Chondrocyte (in vitro differentiated cells): Measurements from ENCODE around the gene CACNA1C. TPM values are rescaled to one million over a fixed set of nuclear protein-coding genes. Genes with fewer than 3 reads are reported as not detected.

Experiments used
- DNase-seq: peaks from one replicate; pipeline ENCODE4 v3.0.0; 2021; ENCODE audit warnings: mixed read lengths, low spot score
- H3K27ac Mint-ChIP-seq: one replicate; pipeline ENCODE4 v1.8.0; 2021; ENCODE audit warnings: mild to moderate bottlenecking, moderate library complexity, mixed read lengths; ENCODE audit not compliant: unreplicated experiment
- H3K27me3 Mint-ChIP-seq: 2 replicates; pipeline ENCODE4 v1.8.0; 2021; ENCODE audit warnings: low read depth, mixed read lengths
- H3K36me3 Mint-ChIP-seq: 2 replicates; pipeline ENCODE4 v1.8.0; 2021; ENCODE audit warnings: low read depth, mixed read lengths
- H3K4me1 Mint-ChIP-seq: 2 replicates; pipeline ENCODE4 v1.8.0; 2021; ENCODE audit warnings: low read depth, mild to moderate bottlenecking, mixed read lengths
- H3K4me3 Mint-ChIP-seq: one replicate; pipeline ENCODE4 v1.8.0; 2021; ENCODE audit warnings: mild to moderate bottlenecking, moderate library complexity, mixed read lengths; ENCODE audit not compliant: unreplicated experiment
- H3K9me3 Mint-ChIP-seq: 2 replicates; pipeline ENCODE4 v1.8.0; 2021; ENCODE audit warnings: low read depth, mixed read lengths
- total RNA-seq: library from RNA; stranded (reverse); gene quantifications from 3 replicates; pipeline ENCODE4 v1.2.1, GENCODE V29; 2021
- TF ChIP-seq, protein P1 (sequence below): fragments of 200-600 bp; sonication (generic); IDR thresholded peaks from 2 replicates; pipeline ENCODE4 v1.5.0; 2021; ENCODE audit warnings: antibody characterized with exemption, mild to moderate bottlenecking, moderate library complexity

Gene CACNA1C
- total RNA-seq, 1 donor from 2014 or later = 27.0 TPM

- no peaks in the 10 kb centered on the region for H3K9me3 Mint-ChIP-seq
- peaks cover 52% of the 10 kb centered on the region for H3K36me3 Mint-ChIP-seq
- no peaks in the 10 kb centered on the region for H3K27me3 Mint-ChIP-seq
- no peaks in the 10 kb centered on the region for H3K4me1 Mint-ChIP-seq
- no peak for DNase-seq
- no peak overlapping the region for H3K27ac Mint-ChIP-seq
- H3K4me3 Mint-ChIP-seq = no peak overlapping the region
- TF ChIP-seq, protein P1, sequence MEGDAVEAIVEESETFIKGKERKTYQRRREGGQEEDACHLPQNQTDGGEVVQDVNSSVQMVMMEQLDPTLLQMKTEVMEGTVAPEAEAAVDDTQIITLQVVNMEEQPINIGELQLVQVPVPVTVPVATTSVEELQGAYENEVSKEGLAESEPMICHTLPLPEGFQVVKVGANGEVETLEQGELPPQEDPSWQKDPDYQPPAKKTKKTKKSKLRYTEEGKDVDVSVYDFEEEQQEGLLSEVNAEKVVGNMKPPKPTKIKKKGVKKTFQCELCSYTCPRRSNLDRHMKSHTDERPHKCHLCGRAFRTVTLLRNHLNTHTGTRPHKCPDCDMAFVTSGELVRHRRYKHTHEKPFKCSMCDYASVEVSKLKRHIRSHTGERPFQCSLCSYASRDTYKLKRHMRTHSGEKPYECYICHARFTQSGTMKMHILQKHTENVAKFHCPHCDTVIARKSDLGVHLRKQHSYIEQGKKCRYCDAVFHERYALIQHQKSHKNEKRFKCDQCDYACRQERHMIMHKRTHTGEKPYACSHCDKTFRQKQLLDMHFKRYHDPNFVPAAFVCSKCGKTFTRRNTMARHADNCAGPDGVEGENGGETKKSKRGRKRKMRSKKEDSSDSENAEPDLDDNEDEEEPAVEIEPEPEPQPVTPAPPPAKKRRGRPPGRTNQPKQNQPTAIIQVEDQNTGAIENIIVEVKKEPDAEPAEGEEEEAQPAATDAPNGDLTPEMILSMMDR = no peak
These were observed 609.7 kb downstream of the CACNA1C start for GRCh38 chr12:2662524-2662923.

DNA sequence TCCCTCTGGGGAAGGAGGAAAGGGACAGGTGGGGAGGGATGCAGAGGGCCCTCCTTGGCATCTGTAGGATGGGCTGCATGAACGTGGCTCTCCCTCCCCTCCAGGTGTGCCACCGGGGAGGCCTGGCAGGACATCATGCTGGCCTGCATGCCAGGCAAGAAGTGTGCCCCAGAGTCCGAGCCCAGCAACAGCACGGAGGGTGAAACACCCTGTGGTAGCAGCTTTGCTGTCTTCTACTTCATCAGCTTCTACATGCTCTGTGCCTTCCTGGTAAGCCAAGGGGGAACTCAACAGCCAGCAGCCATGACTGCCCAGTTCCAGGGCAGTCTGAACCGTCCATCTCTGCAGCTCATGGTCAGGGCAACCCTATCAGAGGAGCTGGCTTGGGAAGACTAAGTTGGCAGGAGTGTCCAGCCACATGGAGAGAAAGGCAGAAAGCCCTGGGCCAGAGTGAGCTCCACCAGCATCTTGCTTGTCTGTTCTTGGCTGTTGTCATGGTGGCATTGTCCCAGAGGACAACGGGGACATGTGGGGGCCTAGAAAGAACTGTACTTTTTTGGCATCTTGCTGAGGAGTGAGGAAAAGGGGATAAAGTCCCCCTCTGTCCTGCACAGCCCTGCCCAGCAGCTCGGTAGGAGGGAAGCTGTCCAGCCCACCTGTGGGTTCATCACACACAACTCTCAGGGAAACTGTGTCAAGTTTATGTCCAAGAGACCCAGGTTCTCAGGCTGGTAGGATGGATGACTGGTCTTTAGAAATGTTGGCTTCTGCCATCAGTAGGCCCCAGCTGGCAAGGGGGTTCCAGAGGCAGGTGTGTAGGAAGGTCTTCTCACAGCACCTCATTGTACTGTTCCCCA lies 612.2 kb downstream of the CACNA1C start:
- TF ChIP-seq, protein P1 = no peak
- Mint-ChIP-seq H3K9me3 (no peaks in the 10 kb centered on the region), H3K4me3 (no peak overlapping the region), H3K4me1 (no peaks in the 10 kb centered on the region), H3K36me3 (peaks cover 48% of the 10 kb centered on the region), H3K27me3 (no peaks in the 10 kb centered on the region), H3K27ac (no peak overlapping the region)
- DNase-seq = no peak

DNA sequence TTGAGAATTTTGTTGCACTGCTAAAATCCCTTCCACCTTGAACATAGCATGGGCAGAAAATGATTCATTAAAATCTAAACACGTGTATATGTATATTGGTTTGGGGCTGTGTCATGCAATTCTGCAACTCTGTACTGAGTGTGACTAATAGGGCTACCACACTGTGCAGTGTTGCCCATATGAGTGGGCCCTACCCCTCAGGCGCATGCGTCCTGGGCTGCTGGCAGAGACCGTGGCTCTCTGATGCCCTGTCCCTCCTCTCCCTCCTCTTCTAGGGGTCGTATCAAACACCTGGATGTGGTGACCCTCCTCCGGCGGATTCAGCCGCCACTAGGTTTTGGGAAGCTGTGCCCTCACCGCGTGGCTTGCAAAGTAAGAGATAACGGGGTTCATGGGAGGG lies 613.6 kb downstream of the CACNA1C start:
- H3K27ac Mint-ChIP-seq = no peak overlapping the region
- TF ChIP-seq, protein P1 = no peak
- H3K27me3 Mint-ChIP-seq = no peaks in the 10 kb centered on the region
- no peak overlapping the region for H3K4me3 Mint-ChIP-seq
- H3K4me1 Mint-ChIP-seq = no peaks in the 10 kb centered on the region
- no peaks in the 10 kb centered on the region for H3K9me3 Mint-ChIP-seq
- peaks cover 52% of the 10 kb centered on the region for H3K36me3 Mint-ChIP-seq
- DNase-seq = no peak

DNA sequence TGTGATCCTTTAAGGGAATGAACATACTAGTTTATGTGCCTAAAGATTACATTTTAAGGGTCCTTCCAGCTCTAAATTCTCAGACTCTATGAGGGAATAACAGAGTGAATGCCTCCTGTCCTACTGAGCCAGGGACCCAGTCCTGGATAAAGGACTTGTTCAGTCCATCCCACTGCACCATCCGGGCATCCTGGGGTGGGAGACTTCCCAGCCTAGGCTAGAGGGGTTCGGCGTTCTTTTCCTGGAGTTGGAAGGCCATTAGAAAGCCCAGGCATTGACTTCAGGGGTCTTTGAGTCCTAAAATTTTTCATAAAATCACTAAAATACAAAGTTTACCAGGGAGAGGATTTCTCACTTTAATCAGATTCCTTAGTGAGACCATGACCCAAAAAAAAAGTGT lies 614.1 kb downstream of the CACNA1C start:
- DNase-seq = no peak
- H3K27me3 Mint-ChIP-seq = no peaks in the 10 kb centered on the region

GRCh38 chr12:2667716-2668440 lies 615.1 kb downstream of the CACNA1C start:
- Mint-ChIP-seq H3K27ac (no peak overlapping the region), H3K27me3 (no peaks in the 10 kb centered on the region), H3K36me3 (peaks cover 55% of the 10 kb centered on the region), H3K9me3 (no peaks in the 10 kb centered on the region), H3K4me1 (no peaks in the 10 kb centered on the region), H3K4me3 (no peak overlapping the region)
- TF ChIP-seq, protein P1 = no peak
- DNase-seq = no peak

More for the DNA sequence above, 614.1 kb downstream of the CACNA1C start:
- no peaks in the 10 kb centered on the region for H3K4me1 Mint-ChIP-seq
- no peak overlapping the region for H3K4me3 Mint-ChIP-seq
- TF ChIP-seq, protein P1 = no peak
- H3K27ac Mint-ChIP-seq = no peak overlapping the region
- H3K36me3 Mint-ChIP-seq = peaks cover 55% of the 10 kb centered on the region
- H3K9me3 Mint-ChIP-seq = no peaks in the 10 kb centered on the region
